ENCODE data around the gene ZNF177.
"Not testable (repeated sequence)": the region's sequence is repeated elsewhere in the genome, so short reads cannot be mapped to it uniquely, and the experiment has no call there.

The ZNF177 gene

GRCh38 chr19:9362905-9363304, at the start of gene ZNF177:
Gene ZNF177, plus strand, starts transcription at chr19:9363013. Its CDS starts 15,299 bp downstream, at chr19:9378312.
- FAIRE-seq: no peak

- no peak for FAIRE-seq
Measured at GRCh38 chr19:9313756-9314155, 49.1 kb upstream of the ZNF177 start.

- FAIRE-seq: no peak
Measured at GRCh38 chr19:9321338-9321737, 41.5 kb upstream of the ZNF177 start.

DNA sequence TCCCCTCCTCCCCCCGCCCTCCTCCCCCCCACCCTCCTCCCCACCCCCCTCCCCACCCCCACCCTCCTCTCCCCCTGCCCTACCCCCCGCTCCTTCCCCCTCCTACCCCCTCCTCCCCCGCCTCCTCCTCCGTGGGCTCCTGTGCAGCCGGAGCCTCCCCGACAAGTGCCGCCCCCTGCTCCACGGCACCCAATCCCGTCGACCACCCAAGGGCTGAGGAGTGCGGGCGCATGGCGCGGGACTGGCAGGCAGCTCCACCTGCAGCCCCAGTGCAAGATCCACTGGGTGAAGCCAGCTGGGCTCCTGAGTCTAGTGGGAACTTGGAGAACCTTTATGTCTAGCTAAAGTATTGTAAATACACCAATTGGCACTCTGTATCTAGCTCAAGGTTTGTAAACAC, 41.1 kb upstream of the ZNF177 start:
- FAIRE-seq: not testable (repeated sequence)

DNA sequence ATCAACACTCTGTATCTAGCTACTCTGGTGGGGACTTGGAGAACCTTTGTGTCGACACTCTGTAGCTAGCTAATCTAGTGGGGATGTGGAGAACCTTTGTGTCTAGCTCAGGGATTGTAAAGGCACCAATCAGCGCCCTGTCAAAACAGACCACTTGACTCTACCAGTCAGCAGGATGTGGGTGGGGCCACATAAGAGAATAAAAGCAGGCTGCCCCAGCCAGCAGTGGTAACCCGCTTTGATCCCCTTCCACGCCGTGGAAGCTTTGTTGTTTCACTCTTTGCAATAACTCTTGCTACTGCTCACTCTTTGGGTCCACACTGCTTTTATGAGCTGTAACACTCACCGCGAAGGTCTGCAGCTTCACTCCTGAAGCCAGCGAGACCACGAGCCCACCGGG, 40.6 kb upstream of the ZNF177 start:
- FAIRE-seq: not testable (repeated sequence)

DNA sequence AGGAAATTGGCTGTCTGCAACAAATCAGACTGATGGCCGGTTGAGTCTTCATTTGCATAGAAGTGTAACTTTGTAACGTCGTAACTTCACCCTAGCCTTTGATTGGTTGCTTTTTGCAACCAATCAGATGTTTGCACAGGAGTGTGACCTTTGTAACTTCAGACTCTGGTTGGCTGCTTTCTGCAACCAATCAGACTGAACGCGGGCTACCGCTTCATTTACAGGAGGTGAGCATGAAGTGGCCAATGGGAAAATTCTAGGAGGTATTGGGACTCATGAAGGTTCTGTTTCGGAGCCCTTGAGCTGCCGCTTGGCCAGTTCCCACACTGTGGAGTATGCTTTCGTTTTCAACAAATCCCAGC, 39.3 kb upstream of the ZNF177 start:
- peak; percentile 83 for FAIRE-seq

- FAIRE-seq: peak; percentile 92
Measured at GRCh38 chr19:9323919-9324583, 38.8 kb upstream of the ZNF177 start, which contains the start of gene ZNF559. Gene ZNF559, plus strand, starts transcription at chr19:9324179. Its CDS starts 14,371 bp downstream, at chr19:9338550.

GRCh38 chr19:9324584-9324962, 38.2 kb upstream of the ZNF177 start:
- no peak for FAIRE-seq

GRCh38 chr19:9329999-9330398, 32.8 kb upstream of the ZNF177 start:
- FAIRE-seq: no peak

DNA sequence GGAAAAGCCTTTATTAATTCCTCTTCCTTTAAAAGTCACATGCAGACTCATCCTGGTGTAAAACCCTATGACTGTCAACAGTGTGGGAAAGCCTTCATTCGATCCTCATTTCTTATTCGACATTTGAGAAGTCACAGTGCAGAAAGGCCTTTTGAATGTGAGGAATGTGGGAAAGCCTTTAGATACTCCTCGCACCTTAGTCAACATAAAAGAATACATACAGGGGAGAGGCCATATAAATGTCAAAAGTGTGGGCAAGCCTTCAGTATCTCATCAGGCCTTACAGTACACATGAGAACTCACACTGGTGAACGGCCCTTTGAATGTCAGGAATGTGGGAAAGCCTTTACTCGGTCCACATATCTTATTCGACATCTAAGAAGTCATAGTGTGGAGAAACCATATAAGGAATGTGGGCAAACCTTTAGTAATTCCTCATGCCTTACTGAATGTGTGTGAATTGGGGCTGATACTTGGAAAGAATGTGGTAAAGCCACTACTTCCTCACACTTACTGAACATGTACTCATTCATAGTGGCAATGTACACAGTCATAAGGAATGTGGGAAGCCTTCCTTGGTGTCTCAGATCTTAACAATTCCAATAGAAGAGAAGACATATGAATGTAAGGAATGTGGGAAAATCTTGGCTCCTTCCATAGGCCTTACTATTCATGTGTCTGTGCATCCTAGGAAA, 20.1 kb upstream of the ZNF177 start:
- FAIRE-seq: no peak

GRCh38 chr19:9345005-9345404, 17.8 kb upstream of the ZNF177 start:
- FAIRE-seq: no peak

DNA sequence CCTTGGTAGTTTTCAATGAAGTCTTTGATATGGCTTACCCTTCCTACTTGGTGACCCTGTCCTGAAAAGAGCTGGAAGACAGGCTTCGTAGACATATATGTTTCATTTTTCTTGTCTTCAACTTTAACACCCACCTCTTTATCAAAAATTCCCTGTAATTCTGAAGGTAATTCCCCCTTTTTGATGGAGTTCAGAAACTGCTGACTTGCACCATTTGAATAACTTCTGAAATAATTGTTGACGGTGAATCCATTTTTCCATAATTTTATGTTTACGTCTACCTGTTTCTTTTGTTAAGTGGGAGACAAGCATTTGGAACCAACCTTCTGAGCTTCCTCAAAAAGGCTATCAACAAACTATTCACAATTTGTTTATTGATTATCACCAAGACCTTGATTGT, 14.6 kb upstream of the ZNF177 start:
- no peak for FAIRE-seq

DNA sequence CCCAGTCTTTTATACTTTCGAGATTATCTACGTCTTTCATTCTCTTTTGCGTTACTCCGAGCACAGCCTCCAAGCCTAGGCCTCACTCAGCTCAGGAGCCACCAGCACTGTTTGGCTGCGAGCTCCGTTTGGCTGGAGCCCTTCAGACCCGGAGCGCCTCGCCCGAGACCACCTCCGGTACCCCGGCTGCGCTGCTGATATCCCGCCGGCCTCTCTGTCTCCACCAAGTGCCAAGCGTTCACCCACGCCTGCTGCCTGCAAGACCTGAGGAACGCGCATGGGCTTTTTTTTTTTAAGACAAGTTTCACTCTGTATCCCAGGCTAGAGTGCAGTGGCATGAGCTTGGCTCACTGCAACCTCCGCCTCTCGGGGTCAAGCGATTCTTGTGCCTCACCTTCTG, 14.1 kb upstream of the ZNF177 start:
- FAIRE-seq: no peak

- FAIRE-seq: no peak
Measured at GRCh38 chr19:9352505-9352904, 10.3 kb upstream of the ZNF177 start.

GRCh38 chr19:9353011-9353410, 9.8 kb upstream of the ZNF177 start:
- no peak for FAIRE-seq

DNA sequence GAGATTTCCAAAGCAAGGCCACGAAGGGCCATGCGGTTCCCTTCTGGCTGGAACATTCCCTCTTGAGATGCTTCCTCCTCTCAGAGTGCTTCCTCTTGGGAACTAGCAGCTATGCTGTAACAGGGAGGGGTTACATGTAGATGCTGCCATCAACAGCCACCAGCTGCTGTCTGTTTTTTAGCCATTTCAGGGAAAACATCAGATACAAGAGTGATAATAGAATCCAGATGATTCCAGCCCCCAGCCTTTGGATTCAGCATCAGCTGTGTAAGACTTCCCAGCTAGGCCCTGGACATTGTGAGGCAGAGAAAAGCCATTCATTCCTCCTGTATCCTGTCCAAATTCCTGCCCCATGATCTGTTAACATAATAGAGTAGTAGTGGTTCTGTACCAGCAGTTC, 8.2 kb upstream of the ZNF177 start:
- FAIRE-seq: no peak

DNA sequence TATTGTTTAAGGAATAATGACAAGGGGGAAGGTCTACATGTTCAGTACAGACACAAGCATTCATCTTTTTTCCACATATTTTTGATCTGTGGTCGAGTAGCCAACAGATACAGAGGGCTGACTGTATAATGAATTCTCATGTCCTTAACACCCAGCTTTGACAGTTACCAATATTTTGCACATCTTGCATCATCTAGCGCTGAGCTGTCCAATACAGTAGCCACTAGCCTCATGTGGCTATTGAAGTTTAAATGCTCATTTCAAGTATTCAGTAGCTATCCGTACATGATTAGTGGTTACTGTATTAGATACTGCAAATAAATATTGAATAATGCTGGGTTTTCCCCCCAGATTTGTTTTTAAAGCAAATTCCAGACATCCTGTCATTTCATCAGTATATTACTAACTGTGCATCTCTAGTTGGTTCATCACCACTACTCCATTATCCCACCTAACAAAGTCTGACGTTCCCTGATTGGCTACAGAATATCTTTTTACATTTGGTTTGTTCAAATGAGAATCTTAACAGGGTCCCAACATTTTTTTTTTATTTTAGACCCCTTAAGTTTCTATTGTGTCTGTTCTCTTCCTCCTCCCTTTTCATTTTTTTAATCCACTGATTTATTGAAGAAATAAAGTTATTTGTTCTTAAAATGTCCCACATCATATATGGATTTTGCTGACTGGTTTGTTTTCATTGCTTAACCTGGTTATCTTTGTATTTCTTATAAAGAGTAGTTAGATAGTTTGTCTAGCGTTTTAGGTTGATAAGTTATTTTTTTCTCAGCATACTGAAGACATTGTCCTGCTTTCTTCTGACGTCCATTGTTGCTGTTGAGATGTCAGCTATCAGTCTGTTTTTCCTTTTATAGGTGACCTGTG, 8.2 kb downstream of the ZNF177 start:
- no peak for FAIRE-seq

- FAIRE-seq: no peak
Measured at GRCh38 chr19:9381361-9381785, 18.6 kb downstream of the ZNF177 start.

DNA sequence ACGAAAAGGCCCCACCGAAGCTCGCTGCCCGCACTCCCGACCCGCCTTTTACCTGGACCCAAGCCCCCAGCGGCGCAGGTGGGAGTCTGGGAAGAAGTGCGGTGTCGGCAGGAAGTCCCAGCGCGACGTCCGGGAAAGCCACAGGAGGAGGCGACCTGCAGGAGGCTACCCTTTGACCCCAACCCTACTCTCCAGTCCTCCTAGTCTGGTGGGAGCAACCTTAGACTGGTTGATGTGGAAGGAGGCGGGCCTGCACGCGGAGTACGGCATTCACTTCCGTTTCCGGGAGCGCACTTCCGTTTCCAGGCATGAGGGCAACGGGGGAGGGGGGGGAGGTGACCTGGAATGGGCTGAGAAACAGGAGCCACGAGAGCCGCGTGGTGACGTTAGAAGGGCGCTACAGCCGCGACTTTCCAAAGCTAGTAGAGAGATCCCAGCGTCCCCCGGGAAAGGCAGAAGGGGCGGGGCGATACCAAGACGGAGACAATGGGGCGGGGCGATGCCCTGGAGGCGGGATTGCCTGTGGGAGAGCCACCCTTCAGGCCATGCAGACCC, 44.1 kb downstream of the ZNF177 start:
- FAIRE-seq: no peak

- no peak for FAIRE-seq
Measured at GRCh38 chr19:9407827-9408226, 45.0 kb downstream of the ZNF177 start.

GRCh38 chr19:9413240-9413954, 50.6 kb downstream of the ZNF177 start:
- no peak for FAIRE-seq

DNA sequence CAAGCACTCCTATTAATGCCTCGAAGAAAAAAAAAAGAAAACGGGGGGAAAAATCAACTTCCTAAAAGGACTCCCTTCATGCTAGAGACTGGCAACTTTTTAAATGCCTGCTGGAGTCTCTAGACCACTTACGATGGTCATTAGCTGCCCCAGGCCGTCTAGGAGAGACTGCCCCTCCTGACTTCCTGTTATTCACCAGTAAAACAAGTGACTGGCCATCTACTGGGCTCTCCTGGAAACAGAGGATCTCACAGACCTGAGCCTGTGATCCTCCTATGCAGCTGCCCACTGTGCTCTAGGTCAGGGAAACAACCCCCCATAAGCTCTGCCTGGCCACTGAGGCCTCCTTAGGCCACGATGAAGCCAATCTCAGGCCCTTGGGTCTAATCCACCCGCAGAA, 65.1 kb downstream of the ZNF177 start:
- FAIRE-seq: no peak

DNA sequence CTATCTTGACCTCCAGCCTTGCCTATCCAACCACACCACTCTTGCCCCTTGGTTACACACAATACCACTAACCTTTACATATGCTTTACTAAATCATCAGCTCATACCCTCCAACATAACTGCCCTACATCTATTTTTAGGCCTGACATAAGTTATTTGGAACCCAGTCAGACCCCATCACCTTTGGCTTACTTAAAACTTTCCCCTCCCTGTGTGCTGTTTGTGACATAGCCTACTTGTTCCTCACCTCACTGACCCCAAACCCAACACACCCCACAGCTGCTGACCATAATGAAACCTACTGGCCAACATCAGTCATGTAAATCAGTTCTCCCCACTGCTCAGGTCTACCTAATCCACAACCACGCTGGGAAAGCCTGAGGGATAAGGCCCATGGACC, 67.6 kb downstream of the ZNF177 start:
- no peak for FAIRE-seq

Data from endometrium (tissue), 2 donors.